ENCODE measurements around the gene AEBP2.

Gene AEBP2

DNA sequence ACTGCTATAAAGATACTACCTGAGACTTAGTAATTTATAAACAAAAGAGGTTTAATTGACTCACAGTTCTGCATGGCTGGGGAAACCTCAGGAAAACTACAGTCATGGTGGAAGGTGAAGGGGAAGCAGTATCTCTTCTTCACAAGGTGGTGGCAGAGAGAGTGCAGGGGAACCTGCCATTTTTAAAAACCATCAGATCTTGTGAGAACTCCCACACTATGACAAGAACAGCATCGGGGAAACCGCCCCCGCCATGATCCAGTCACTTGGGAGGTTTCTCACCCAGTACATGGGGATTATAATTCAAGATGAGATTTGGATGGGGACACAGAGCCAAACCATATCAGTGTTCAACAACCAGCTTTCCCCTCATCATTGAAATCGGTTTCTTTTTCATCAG, 49.9 kb downstream of the AEBP2 start:
- H3K4me3 ChIP-seq (ENCODE audit: low read length): no peak overlapping the region
- DNase-seq (ENCODE audit: low read depth): no peak
- TF ChIP-seq, protein P1, sequence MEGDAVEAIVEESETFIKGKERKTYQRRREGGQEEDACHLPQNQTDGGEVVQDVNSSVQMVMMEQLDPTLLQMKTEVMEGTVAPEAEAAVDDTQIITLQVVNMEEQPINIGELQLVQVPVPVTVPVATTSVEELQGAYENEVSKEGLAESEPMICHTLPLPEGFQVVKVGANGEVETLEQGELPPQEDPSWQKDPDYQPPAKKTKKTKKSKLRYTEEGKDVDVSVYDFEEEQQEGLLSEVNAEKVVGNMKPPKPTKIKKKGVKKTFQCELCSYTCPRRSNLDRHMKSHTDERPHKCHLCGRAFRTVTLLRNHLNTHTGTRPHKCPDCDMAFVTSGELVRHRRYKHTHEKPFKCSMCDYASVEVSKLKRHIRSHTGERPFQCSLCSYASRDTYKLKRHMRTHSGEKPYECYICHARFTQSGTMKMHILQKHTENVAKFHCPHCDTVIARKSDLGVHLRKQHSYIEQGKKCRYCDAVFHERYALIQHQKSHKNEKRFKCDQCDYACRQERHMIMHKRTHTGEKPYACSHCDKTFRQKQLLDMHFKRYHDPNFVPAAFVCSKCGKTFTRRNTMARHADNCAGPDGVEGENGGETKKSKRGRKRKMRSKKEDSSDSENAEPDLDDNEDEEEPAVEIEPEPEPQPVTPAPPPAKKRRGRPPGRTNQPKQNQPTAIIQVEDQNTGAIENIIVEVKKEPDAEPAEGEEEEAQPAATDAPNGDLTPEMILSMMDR (IDR thresholded peaks at IDR 0.05; ENCODE audit: insufficient read depth, low read depth, low read length, missing control alignments): no peak

DNA sequence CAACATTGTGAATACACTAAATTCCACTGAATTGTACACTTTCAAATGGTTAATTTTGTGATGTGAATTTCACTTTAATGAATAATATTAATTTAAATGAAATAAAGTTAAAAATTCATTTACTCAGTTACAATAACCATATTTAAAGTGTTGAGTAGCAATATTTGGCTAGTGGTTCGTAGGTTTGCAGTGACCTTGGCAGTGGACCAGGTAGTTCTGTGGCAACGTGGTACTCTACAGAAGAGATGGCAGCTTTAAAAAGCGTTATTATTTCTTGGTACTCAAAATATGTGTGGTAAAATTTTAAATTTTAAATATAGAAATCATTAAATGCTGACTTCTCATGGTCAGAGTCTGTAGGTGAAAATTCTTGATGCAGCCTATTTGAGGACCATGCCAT, 51.6 kb downstream of the AEBP2 start:
- DNase-seq (ENCODE audit: low read depth): no peak
- no peak overlapping the region for H3K4me3 ChIP-seq (ENCODE audit: low read length)
- TF ChIP-seq, protein P1 (IDR thresholded peaks at IDR 0.05; ENCODE audit: insufficient read depth, low read depth, low read length, missing control alignments): no peak

DNA sequence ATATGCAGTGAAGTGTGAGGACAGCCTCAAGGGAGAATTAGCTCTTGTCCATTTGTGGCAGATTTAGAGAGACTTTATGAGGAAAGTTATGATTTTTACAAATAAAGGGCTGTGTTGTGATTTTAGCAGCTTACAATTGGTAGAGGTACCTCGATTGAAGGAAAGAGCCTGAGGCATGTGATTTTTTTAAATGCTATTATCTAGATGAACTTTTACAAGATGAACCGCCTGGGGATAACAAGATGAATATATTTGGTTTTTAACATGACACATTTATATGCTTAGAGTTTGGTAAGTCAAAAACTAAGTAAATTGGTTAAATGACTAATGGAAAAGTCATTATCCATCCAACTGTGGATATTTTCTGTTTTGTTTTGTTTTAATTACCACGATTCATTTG, 52.6 kb downstream of the AEBP2 start:
- no peak for DNase-seq (ENCODE audit: low read depth)
- TF ChIP-seq, protein P1 (IDR thresholded peaks at IDR 0.05; ENCODE audit: insufficient read depth, low read depth, low read length, missing control alignments): no peak
- no peak overlapping the region for H3K4me3 ChIP-seq (ENCODE audit: low read length)

DNA sequence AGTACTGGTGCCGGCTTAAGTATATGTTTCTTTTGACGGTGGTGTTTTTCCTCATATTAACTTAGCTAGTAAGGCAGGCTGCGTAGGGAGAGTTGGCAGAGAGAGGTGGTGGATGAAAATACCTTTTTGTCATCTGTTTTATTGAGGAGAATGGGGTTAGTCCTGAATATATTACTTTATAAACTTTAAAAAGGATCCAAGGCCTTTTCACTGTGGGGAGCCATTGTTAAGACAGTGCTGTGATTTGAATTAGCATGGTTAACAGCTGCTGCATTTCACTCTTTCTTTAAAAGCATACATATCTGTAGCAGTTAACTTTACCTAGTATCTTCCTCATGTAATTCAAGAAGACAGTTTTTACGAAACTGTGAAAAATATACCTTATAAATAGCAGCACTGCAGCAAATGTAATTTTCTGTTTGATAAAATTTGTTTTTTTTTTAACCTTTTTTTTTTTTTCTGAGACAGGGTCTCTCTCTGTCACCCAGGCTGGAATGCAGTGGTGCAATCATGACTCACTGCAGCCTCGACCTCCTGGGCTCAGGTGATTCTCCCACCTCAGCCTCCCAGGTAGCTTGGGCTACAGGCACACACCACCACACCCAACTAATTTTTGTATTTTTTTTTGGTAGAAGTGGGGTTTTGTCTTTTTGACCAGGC, 57.1 kb downstream of the AEBP2 start:
- no peak for DNase-seq (ENCODE audit: low read depth)
- H3K4me3 ChIP-seq (ENCODE audit: low read length): no peak overlapping the region
- TF ChIP-seq, protein P1 (IDR thresholded peaks at IDR 0.05; ENCODE audit: insufficient read depth, low read depth, low read length, missing control alignments): no peak

DNA sequence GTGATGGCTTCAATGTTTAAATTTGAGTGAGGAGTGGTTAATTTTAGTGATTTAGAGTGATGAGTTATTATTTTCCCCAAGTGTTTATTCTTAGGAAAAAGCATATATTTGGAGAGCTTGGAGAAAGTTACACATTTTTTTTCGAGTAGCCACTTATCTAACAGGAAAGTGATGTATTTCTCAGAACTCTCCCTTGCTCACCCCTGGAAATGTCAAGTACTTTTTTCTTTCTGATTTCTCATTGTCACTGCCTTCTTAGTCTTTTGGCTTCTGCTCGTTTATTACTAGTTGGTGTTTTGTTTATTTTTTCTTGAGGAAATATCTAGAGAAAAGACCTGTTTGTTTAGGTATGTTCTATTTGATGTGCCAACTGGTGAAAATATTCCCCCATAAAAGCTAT, 58.8 kb downstream of the AEBP2 start:
- DNase-seq (ENCODE audit: low read depth): no peak
- TF ChIP-seq, protein P1 (IDR thresholded peaks at IDR 0.05; ENCODE audit: insufficient read depth, low read depth, low read length, missing control alignments): no peak
- H3K4me3 ChIP-seq (ENCODE audit: low read length): no peak overlapping the region

DNA sequence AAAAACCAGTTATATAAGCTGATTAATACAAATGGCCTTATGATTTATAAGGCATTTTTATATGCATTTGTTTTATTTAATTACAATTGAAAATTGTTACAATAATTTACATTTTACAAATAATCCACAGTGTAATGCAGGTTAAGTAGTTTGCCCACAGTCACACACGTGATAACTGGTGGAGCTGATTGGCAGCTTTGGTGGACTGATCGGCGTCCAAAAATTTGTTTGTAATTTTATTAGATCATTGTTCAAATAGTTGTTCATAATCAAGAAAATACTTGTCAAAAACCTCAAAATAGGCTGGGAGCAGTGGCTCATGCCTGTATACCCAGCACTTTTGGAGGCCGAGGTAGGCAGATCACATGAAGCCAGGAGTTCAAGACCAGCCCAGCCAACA, 59.7 kb downstream of the AEBP2 start:
- H3K4me3 ChIP-seq (ENCODE audit: low read length): no peak overlapping the region
- TF ChIP-seq, protein P1 (IDR thresholded peaks at IDR 0.05; ENCODE audit: insufficient read depth, low read depth, low read length, missing control alignments): no peak
- no peak for DNase-seq (ENCODE audit: low read depth)

DNA sequence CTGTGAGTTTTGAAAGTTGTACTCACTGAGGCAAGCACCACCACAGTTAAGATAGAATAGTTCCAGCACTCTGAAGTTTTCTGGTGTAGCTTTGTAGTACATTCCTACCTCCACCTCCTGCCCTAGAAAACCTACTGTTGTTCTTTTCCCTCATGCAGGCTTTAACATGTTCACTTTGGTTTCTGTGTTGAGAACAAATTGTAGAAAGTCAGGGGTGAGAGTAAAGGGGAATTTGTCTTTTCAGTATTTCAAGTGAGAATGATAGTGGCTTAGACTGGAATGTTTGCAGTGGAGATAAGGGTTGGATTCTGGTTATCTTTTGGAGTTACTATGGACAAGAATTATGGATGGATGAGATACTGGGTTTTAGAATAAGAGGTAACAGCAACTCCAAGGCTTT, 67.2 kb downstream of the AEBP2 start:
- DNase-seq (ENCODE audit: low read depth): peak; percentile 41
- H3K4me3 ChIP-seq (ENCODE audit: low read length): no peak overlapping the region
- TF ChIP-seq, protein P1 (IDR thresholded peaks at IDR 0.05; ENCODE audit: insufficient read depth, low read depth, low read length, missing control alignments): no peak
